Loucy (cell line): Measurements from ENCODE around the gene NDUFAF8.

ENCODE experiments used
- EZH2phosphoT487 ChIP-seq: fragments of 200-600 bp; IDR thresholded peaks from 2 replicates; pipeline ENCODE4 v1.6.1; 2018; ENCODE audit warnings: antibody characterized with exemption, mild to moderate bottlenecking, moderate library complexity, borderline replicate concordance
- TF ChIP-seq, protein P1 (sequence below): fragments of 200-600 bp; sonication (generic); conservative IDR thresholded peaks from 2 replicates; pipeline ENCODE4 v1.5.1; 2014; ENCODE audit warnings: mild to moderate bottlenecking, antibody characterized with exemption, low read length

DNA sequence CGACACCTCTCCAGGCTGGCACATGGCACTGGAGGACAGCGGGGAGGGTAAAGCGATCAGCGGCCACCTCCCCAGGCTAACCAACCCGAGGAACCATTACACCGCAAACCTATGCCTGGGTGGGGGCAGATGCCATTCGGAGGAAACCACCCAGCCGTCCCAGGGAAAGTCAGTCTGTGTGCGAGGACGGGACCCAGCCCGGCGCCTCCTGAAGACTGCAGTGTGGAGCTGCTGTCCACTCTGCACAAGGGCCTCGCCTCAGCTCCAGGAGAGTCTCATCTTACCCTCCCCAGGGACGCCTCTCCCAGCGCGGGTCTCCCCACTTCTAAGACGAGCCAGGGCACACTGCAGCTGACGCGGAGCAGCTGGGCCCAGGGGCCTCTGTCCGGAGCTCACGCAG lies 48.0 kb downstream of the NDUFAF8 start:
- TF ChIP-seq, protein P1, sequence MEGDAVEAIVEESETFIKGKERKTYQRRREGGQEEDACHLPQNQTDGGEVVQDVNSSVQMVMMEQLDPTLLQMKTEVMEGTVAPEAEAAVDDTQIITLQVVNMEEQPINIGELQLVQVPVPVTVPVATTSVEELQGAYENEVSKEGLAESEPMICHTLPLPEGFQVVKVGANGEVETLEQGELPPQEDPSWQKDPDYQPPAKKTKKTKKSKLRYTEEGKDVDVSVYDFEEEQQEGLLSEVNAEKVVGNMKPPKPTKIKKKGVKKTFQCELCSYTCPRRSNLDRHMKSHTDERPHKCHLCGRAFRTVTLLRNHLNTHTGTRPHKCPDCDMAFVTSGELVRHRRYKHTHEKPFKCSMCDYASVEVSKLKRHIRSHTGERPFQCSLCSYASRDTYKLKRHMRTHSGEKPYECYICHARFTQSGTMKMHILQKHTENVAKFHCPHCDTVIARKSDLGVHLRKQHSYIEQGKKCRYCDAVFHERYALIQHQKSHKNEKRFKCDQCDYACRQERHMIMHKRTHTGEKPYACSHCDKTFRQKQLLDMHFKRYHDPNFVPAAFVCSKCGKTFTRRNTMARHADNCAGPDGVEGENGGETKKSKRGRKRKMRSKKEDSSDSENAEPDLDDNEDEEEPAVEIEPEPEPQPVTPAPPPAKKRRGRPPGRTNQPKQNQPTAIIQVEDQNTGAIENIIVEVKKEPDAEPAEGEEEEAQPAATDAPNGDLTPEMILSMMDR, result no peak
- TF ChIP-seq EZH2phosphoT487, result no peak
